HG02642 (cell line): ENCODE measurements around the gene KRT6C.

ENCODE experiments used
- ATAC-seq: cut with Tn5 transposase; IDR thresholded peaks from one replicate; pipeline ENCODE4 v1.9.1; 2021; ENCODE audit warnings: mild to moderate bottlenecking; ENCODE audit not compliant: unreplicated experiment, poor library complexity

KRT6C gene

GRCh38 chr12:52436828-52437474, 36.7 kb downstream of the KRT6C start:
- no peak for ATAC-seq

- ATAC-seq = no peak
Measured at GRCh38 chr12:52436000-52436827, 37.4 kb downstream of the KRT6C start.

- no peak for ATAC-seq
Measured at GRCh38 chr12:52435659-52435999, 38.0 kb downstream of the KRT6C start.

GRCh38 chr12:52434760-52435530, 38.7 kb downstream of the KRT6C start:
- ATAC-seq = no peak

- ATAC-seq = no peak
Measured at GRCh38 chr12:52434081-52434733, 39.4 kb downstream of the KRT6C start, which contains the start of gene KRT75. Gene KRT75 (minus strand): TSS chr12:52434371. CDS start chr12:52434304, 67 bp downstream.

GRCh38 chr12:52433501-52434080, 40.0 kb downstream of the KRT6C start:
- no peak for ATAC-seq

- no peak for ATAC-seq
Measured at GRCh38 chr12:52432559-52433207, 40.9 kb downstream of the KRT6C start.

GRCh38 chr12:52428121-52428520, 45.5 kb downstream of the KRT6C start:
- ATAC-seq = no peak

GRCh38 chr12:52427083-52427482, 46.5 kb downstream of the KRT6C start:
- ATAC-seq = no peak

- ATAC-seq = no peak
Measured at GRCh38 chr12:52426034-52426433, 47.6 kb downstream of the KRT6C start.

GRCh38 chr12:52425466-52425865, 48.1 kb downstream of the KRT6C start:
- no peak for ATAC-seq

GRCh38 chr12:52423661-52424500, 49.7 kb downstream of the KRT6C start:
- ATAC-seq = no peak

GRCh38 chr12:52423035-52423434, 50.6 kb downstream of the KRT6C start:
- ATAC-seq = no peak

- ATAC-seq = no peak
Measured at GRCh38 chr12:52419656-52420055, 53.9 kb downstream of the KRT6C start.

- ATAC-seq = no peak
Measured at GRCh38 chr12:52418576-52419110, 55.0 kb downstream of the KRT6C start.
